A549 (cell line): ENCODE results near the gene PLBD2. TPM values are rescaled to one million over a fixed set of nuclear protein-coding genes. Genes with fewer than 3 reads are reported as not detected.

Experiments used
- ATAC-seq, 2 experiments: fragments of 200-7000 bp in 1 of 2; fragments of >200 bp in 1 of 2; cut with Nextera tagmentation in 1 of 2; cut with Tn5 transposase in 1 of 2; 3 replicates each; pipeline versions ENCODE4 v1.8.0 to v1.9.1; 2018 to 2020; ENCODE audit warnings: mild to moderate bottlenecking in 1 of 2, moderate library complexity in 1 of 2
- CTCF ChIA-PET: fragments of 300-600 bp; sonication (Branson Sonifier 250); formaldehyde crosslinking; extraction: SDS; loops from one replicate; lab custom pipeline; 2021; ENCODE audit warnings: antibody characterized with exemption, inconsistent platforms; lab: Yijun Ruan, JAX
- POLR2A ChIA-PET: fragments of 350-600 bp; formaldehyde crosslinking; extraction: SDS; loops from one replicate; lab custom pipeline; 2021; ENCODE audit warnings: antibody characterized with exemption, inconsistent platforms; lab: Yijun Ruan, JAX
- DNase-seq, 2 experiments: peaks; one replicate each; pipeline versions ENCODE4 v3.0.0 to v3.0.0-alpha.2; 2011 to 2016; ENCODE audit warnings: low read depth in 1 of 2, low spot score in 1 of 2
- FAIRE-seq: peaks from 2 replicates; lab custom pipeline; 2011; peaks lifted over from hg19 to GRCh38; lab: Jason Lieb, UNC
- H3K27ac ChIP-seq, 2 experiments: fragments of >200 bp; sonication (Bioruptor Twin); formaldehyde crosslinking; 3 replicates each; pipeline ENCODE4 v1.5.1; 2016 to 2017
- H3K4me1 ChIP-seq: fragments of >200 bp; sonication (Bioruptor Twin); formaldehyde crosslinking; 3 replicates; pipeline ENCODE4 v1.6.1; 2016
- H3K4me2 ChIP-seq: fragments of >200 bp; sonication (Bioruptor Twin); formaldehyde crosslinking; 3 replicates; pipeline ENCODE4 v1.6.1; 2016
- H3K4me3 ChIP-seq: fragments of >200 bp; sonication (Bioruptor Twin); formaldehyde crosslinking; 3 replicates; pipeline ENCODE4 v1.5.1; 2016
- H3K9me3 ChIP-seq: fragments of >200 bp; sonication (Bioruptor Twin); formaldehyde crosslinking; 3 replicates; pipeline ENCODE4 v1.6.1; 2016
- CHD4 ChIP-seq: fragments of 200-600 bp; sonication (generic); IDR thresholded peaks from 2 replicates; pipeline ENCODE4 v1.6.1; 2016; ENCODE audit warnings: antibody characterized with exemption, mild to moderate bottlenecking, borderline replicate concordance
- CTCF ChIP-seq: fragments of >200 bp; sonication (Bioruptor Twin); formaldehyde crosslinking; IDR thresholded peaks from 3 replicates; pipeline ENCODE4 v1.5.1; 2016
- ESRRA ChIP-seq: fragments of 150-350 bp; IDR thresholded peaks from 2 replicates; pipeline ENCODE4 v1.6.1; 2014; ENCODE audit warnings: mild to moderate bottlenecking, low read length, borderline replicate concordance
- HEYL ChIP-seq: fragments of 250-450 bp; sonication (Bioruptor Pico); IDR thresholded peaks from 2 replicates; pipeline ENCODE4 v1.8.0; 2021; ENCODE audit warnings: mild to moderate bottlenecking, moderate library complexity
- HOXB13 ChIP-seq: fragments of 250-450 bp; sonication (Bioruptor Pico); IDR thresholded peaks from 2 replicates; pipeline ENCODE4 v1.5.0; 2020; ENCODE audit warnings: low read depth, mild to moderate bottlenecking, moderate library complexity
- POLR2A ChIP-seq: IDR thresholded peaks from 2 replicates; pipeline ENCODE4 v1.6.1; 2012; ENCODE audit warnings: mild to moderate bottlenecking, low read length
- RAD21 ChIP-seq, 2 experiments: fragments of >200 bp in 1 of 2; sonication (Bioruptor Twin) in 1 of 2; formaldehyde crosslinking in 1 of 2; IDR thresholded peaks in 1 of 2; conservative IDR thresholded peaks in 1 of 2; 2 replicates in 1 of 2; 3 replicates in 1 of 2; pipeline ENCODE4 v1.6.1; 2012 to 2018; ENCODE audit warnings: inconsistent platforms in 1 of 2
- SMC3 ChIP-seq: fragments of >200 bp; sonication (Bioruptor Twin); formaldehyde crosslinking; IDR thresholded peaks from 3 replicates; pipeline ENCODE4 v1.6.1; 2018; ENCODE audit warnings: inconsistent platforms
- WGBS: methylation state at CpG from one replicate; pipeline ENCODE4 v1.1.6; 2017; ENCODE audit errors: missing lambda C conversion rate; 5-methylcytosine and 5-hydroxymethylcytosine counted together
- polyA plus RNA-seq, 4 experiments: library from polyadenylated mRNA; depleted of rRNA in 3 of 4; stranded (reverse); fragments of >200 nt; fragmentation: RNase III in 1 of 4; extraction: RNeasy Plus Mini Kit Qiagen cat#74134 plus additional on column Dnase treatment in 1 of 4; gene quantifications; 2 replicates in 3 of 4; 3 replicates in 1 of 4; pipeline ENCODE4 v1.2.3, GENCODE V29; 2011 to 2017
- TF ChIP-seq, protein P1 (sequence below): fragments of >200 bp; sonication (Bioruptor Twin); formaldehyde crosslinking; IDR thresholded peaks from 3 replicates; pipeline ENCODE4 v1.6.1; 2016
- TF ChIP-seq, protein P2 (sequence below): fragments of 250-450 bp; sonication (Bioruptor Pico); IDR thresholded peaks from 2 replicates; pipeline ENCODE4 v1.5.0; 2020; ENCODE audit warnings: low read depth, mild to moderate bottlenecking, moderate library complexity
- TF ChIP-seq, protein P3 (sequence below): fragments of 150-350 bp; IDR thresholded peaks from 2 replicates; pipeline ENCODE4 v1.6.1; 2014; ENCODE audit warnings: low read depth, mild to moderate bottlenecking, low read length
- TF ChIP-seq, protein P4 (sequence below): IDR thresholded peaks from 2 replicates; pipeline ENCODE4 v1.6.1; 2012

Gene PLBD2
- polyA plus RNA-seq, 2 of the 4 experiments (the other 2 are of a cell fraction), result 13.2 to 25.9 TPM

GRCh38 chr12:113314121-113314529 lies 44.3 kb upstream of the PLBD2 start (continued):
- TF ChIP-seq, protein P1, sequence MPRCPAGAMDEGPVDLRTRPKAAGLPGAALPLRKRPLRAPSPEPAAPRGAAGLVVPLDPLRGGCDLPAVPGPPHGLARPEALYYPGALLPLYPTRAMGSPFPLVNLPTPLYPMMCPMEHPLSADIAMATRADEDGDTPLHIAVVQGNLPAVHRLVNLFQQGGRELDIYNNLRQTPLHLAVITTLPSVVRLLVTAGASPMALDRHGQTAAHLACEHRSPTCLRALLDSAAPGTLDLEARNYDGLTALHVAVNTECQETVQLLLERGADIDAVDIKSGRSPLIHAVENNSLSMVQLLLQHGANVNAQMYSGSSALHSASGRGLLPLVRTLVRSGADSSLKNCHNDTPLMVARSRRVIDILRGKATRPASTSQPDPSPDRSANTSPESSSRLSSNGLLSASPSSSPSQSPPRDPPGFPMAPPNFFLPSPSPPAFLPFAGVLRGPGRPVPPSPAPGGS, result no peak
- TF ChIP-seq POLR2A (no peak), ESRRA (no peak)

- TF ChIP-seq, protein P2, sequence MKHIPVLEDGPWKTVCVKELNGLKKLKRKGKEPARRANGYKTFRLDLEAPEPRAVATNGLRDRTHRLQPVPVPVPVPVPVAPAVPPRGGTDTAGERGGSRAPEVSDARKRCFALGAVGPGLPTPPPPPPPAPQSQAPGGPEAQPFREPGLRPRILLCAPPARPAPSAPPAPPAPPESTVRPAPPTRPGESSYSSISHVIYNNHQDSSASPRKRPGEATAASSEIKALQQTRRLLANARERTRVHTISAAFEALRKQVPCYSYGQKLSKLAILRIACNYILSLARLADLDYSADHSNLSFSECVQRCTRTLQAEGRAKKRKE, result no peak
- TF ChIP-seq CHD4 (no peak), HOXB13 (no peak), CTCF (no peak), HEYL (no peak)
- TF ChIP-seq, protein P3, sequence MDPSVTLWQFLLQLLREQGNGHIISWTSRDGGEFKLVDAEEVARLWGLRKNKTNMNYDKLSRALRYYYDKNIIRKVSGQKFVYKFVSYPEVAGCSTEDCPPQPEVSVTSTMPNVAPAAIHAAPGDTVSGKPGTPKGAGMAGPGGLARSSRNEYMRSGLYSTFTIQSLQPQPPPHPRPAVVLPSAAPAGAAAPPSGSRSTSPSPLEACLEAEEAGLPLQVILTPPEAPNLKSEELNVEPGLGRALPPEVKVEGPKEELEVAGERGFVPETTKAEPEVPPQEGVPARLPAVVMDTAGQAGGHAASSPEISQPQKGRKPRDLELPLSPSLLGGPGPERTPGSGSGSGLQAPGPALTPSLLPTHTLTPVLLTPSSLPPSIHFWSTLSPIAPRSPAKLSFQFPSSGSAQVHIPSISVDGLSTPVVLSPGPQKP, result no peak
- no peak overlapping the region for H3K4me2 ChIP-seq
- 85% methylated on average over 9 of the region's 9 CpGs for WGBS
- no peaks in the 10 kb centered on the region for H3K9me3 ChIP-seq
- ATAC-seq (no peak), FAIRE-seq (no peak), DNase-seq (no peak)
- peaks cover 8% of the 10 kb centered on the region for H3K4me1 ChIP-seq
- ChIA-PET POLR2A (no interaction called here), CTCF (interaction anchor here (0.6 to 2.2 kb wide), 6 partner anchors 14 to 118 kb away, joined by 3 to 10 read pairs (median 4); no protein-coding TSS in a partner anchor)
- no peak overlapping the region for H3K27ac ChIP-seq
- no peak overlapping the region for H3K4me3 ChIP-seq
These were observed 43.0 kb upstream of the PLBD2 start for GRCh38 chr12:113315358-113315757.

DNA sequence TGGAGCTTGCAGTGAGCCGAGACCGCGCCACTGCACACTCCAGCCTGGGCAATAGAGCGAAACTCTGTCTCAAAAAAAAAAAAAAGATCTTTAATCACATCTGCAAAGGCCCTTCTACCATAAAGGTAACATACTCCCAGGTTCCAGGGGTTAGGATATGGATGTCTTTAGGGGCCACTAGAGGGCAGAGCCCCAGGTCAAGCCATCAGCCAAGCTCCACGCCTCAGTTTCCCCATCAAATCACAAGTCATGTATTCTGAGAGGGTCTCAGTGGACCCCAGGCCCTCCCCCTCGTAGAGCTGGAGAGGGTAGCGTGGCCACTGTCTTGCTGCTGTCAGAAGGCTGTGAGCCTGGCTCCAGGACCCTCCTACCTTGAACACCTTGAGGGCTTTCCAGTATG lies 42.2 kb upstream of the PLBD2 start:
- POLR2A ChIA-PET, result no interaction called here
- no peak overlapping the region for H3K4me3 ChIP-seq
- peaks cover 8% of the 10 kb centered on the region for H3K4me1 ChIP-seq
- no peak overlapping the region for H3K27ac ChIP-seq
- CTCF ChIA-PET, result interaction anchor here (0.6 to 2.2 kb wide), 11 partner anchors 13 to 1920 kb away, joined by 3 to 10 read pairs (median 4); no protein-coding TSS in a partner anchor
- no peak overlapping the region for H3K4me2 ChIP-seq
- 82% methylated on average over 6 of the region's 7 CpGs for WGBS
- FAIRE-seq, result no peak
- no peak for DNase-seq
- no peak for ATAC-seq
- 0 out of 3 replicates have a peak, but pooled peaks cover under 1% of the 10 kb centered on the region for H3K9me3 ChIP-seq
- peak in 1 of 2 experiments; percentile 11; a peak in 1 of 5 replicates for TF ChIP-seq RAD21 (conservative IDR thresholded peaks at IDR 0.05 in 1 of 2, IDR thresholded peaks at IDR 0.05 in 1 of 2)
- TF ChIP-seq CTCF, result peak; percentile 21; the same call in 2 of the 3 replicates
- TF ChIP-seq SMC3, result 0 out of 3 replicates have a peak, but pooled peaks have one; percentile 6
- TF ChIP-seq, protein P4, sequence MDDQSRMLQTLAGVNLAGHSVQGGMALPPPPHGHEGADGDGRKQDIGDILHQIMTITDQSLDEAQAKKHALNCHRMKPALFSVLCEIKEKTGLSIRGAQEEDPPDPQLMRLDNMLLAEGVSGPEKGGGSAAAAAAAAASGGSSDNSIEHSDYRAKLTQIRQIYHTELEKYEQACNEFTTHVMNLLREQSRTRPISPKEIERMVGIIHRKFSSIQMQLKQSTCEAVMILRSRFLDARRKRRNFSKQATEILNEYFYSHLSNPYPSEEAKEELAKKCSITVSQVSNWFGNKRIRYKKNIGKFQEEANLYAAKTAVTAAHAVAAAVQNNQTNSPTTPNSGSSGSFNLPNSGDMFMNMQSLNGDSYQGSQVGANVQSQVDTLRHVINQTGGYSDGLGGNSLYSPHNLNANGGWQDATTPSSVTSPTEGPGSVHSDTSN, result no peak
